OCI-LY3 (cell line): ENCODE data around the gene CALD1.

ENCODE experiments used
- H2AFZ ChIP-seq: fragments of 200-600, 300-600 bp; shearing (Covaris generic); 2 replicates; pipeline ENCODE4 v1.6.0; 2014; ENCODE audit warnings: antibody characterized with exemption, low read depth, low read length
- H3K27ac ChIP-seq: fragments of 200-600, 300-600 bp; sonication (generic); 2 replicates; pipeline ENCODE4 v1.5.1; 2014; ENCODE audit warnings: mild to moderate bottlenecking, low read length, moderate library complexity, mixed read lengths
- H3K27me3 ChIP-seq: fragments of 200-600, 300-600 bp; sonication (generic); 2 replicates; pipeline ENCODE4 v1.6.1; 2014; ENCODE audit warnings: low read depth, low read length, mixed read lengths
- H3K36me3 ChIP-seq: fragments of 200-600, 300-600 bp; sonication (generic); replicated peaks from 2 replicates; pipeline ENCODE3; 2014; ENCODE audit warnings: low read depth, low read length, mixed read lengths
- H3K4me1 ChIP-seq: fragments of 300-600, 200-600 bp; sonication (generic); 2 replicates; pipeline ENCODE4 v1.6.1; 2014; ENCODE audit warnings: low read length, mixed read lengths
- H3K4me2 ChIP-seq: fragments of 200-600, 300-600 bp; sonication (generic); 2 replicates; pipeline ENCODE4 v1.6.1; 2014; ENCODE audit warnings: low read length, mixed read lengths
- H3K4me3 ChIP-seq: fragments of 300-600, 200-600 bp; sonication (generic); 2 replicates; pipeline ENCODE4 v1.5.1; 2014; ENCODE audit warnings: antibody characterized with exemption, mild to moderate bottlenecking, low read length, moderate library complexity
- H3K79me2 ChIP-seq: fragments of 300-600, 200-600 bp; shearing (Covaris generic); 2 replicates; pipeline ENCODE4 v1.6.1; 2014; ENCODE audit warnings: mild to moderate bottlenecking, low read length, mixed read lengths
- H3K9ac ChIP-seq: fragments of 300-600, 200-600 bp; shearing (Covaris generic); 2 replicates; pipeline ENCODE4 v1.6.0; 2014; ENCODE audit warnings: mild to moderate bottlenecking, low read length, moderate library complexity
- H3K9me3 ChIP-seq: fragments of 200-600, 300-600 bp; shearing (Covaris generic); 2 replicates; pipeline ENCODE4 v1.6.1; 2014; ENCODE audit warnings: low read length, mixed read lengths; ENCODE audit not compliant: insufficient read depth
- H4K20me1 ChIP-seq: fragments of 200-600, 300-600 bp; sonication (generic); 2 replicates; pipeline ENCODE4 v1.6.1; 2016; ENCODE audit warnings: low read length, mixed read lengths; ENCODE audit not compliant: insufficient read depth
- EZH2phosphoT487 ChIP-seq: fragments of 200-600 bp; shearing (Covaris generic); IDR thresholded peaks from 2 replicates; pipeline ENCODE4 v1.6.1; 2018; ENCODE audit warnings: antibody characterized with exemption, mixed run types, low read depth
- TF ChIP-seq, protein P1 (sequence below): fragments of 200-600, 300-600 bp; sonication (generic); IDR thresholded peaks from 2 replicates; pipeline ENCODE4 v1.5.1; 2014; ENCODE audit warnings: antibody characterized with exemption, low read length, low read depth

CALD1 gene

DNA sequence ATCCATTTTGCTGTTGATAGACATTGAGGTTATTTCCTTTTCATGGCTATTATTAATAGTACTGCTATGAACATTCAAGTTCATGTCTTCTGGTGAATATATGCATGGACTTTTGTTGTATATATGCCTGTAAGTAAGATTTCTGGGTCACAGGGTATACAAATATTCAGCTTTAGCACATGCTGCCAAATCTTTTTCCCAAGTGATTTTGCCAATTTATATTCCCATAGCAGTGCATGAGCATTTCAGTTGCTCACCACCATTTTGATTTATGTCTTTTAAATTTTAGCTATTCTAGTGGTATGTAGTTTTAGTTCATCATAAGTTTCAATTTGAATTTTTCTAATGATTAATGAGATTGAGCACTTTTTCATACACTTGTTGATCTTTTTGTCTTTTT lies 59.9 kb downstream of the CALD1 start:
- Histone ChIP-seq H3K9me3 (no peaks in the 10 kb centered on the region), H3K9ac (no peak overlapping the region), H3K27ac (no peak overlapping the region), H3K79me2 (no peaks in the 10 kb centered on the region), H4K20me1 (no peaks in the 10 kb centered on the region), H3K27me3 (peaks cover 28% of the 10 kb centered on the region), H3K4me1 (no peaks in the 10 kb centered on the region), H3K36me3 (no peaks in the 10 kb centered on the region), H3K4me2 (no peak overlapping the region), H2AFZ (no peak overlapping the region), H3K4me3 (no peak overlapping the region)
- no peak for TF ChIP-seq EZH2phosphoT487
- TF ChIP-seq, protein P1, sequence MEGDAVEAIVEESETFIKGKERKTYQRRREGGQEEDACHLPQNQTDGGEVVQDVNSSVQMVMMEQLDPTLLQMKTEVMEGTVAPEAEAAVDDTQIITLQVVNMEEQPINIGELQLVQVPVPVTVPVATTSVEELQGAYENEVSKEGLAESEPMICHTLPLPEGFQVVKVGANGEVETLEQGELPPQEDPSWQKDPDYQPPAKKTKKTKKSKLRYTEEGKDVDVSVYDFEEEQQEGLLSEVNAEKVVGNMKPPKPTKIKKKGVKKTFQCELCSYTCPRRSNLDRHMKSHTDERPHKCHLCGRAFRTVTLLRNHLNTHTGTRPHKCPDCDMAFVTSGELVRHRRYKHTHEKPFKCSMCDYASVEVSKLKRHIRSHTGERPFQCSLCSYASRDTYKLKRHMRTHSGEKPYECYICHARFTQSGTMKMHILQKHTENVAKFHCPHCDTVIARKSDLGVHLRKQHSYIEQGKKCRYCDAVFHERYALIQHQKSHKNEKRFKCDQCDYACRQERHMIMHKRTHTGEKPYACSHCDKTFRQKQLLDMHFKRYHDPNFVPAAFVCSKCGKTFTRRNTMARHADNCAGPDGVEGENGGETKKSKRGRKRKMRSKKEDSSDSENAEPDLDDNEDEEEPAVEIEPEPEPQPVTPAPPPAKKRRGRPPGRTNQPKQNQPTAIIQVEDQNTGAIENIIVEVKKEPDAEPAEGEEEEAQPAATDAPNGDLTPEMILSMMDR, result no peak

DNA sequence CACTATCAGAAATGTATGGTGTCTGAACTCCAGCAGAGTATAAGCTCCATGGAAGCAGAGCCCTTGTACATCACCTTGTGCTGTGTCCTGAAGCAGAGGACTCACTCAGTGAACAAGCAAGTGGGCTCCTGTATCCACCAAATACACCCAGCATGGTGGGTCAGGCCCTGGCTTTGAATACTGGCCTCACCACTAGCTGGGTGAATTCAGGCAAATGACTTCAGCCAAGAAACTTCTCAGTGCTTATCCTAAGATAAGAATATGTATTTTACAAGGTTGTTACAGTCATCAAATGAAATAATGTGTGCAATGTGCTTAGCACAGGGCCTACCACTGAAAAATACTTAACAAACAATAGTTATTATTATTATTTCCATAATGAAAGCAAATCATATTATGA lies 62.6 kb downstream of the CALD1 start:
- Histone ChIP-seq H3K4me3 (no peak overlapping the region), H3K9ac (no peak overlapping the region), H3K4me2 (no peak overlapping the region), H2AFZ (no peak overlapping the region), H4K20me1 (no peaks in the 10 kb centered on the region), H3K9me3 (no peaks in the 10 kb centered on the region), H3K4me1 (no peaks in the 10 kb centered on the region), H3K27me3 (peaks cover 30% of the 10 kb centered on the region), H3K79me2 (no peaks in the 10 kb centered on the region), H3K36me3 (no peaks in the 10 kb centered on the region), H3K27ac (no peak overlapping the region)
- TF ChIP-seq EZH2phosphoT487, result no peak
- TF ChIP-seq, protein P1, result no peak

DNA sequence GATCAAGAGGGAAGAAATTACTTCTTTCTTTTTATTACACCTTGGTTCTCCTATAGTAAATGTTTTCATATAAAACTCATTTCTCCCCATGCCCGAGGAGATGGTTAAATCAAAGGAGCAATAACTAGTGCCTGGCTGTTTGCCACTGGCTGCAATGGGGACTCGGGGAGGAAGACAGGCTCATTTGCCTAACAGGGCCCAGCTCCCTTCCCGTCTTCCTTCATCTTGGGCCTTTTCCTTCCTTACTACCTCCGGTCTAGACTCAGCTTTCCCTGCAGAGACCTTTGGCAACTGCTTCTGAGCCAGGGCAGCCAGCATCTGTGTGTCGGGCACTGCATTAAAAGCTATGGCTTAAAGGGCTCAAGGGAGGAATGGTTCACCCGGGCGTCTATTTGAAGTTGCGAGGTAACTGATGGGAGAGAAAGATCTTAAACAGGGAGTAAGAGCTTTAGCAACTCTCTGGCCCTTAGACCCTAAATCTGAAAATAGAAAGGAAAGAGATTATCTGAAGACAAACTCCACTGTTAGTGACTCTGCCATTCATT lies 63.5 kb downstream of the CALD1 start:
- no peak for TF ChIP-seq EZH2phosphoT487
- TF ChIP-seq, protein P1, result no peak
- Histone ChIP-seq H3K4me3 (no peak overlapping the region), H3K4me2 (no peak overlapping the region), H2AFZ (no peak overlapping the region), H3K27me3 (peaks cover 30% of the 10 kb centered on the region), H3K4me1 (no peaks in the 10 kb centered on the region), H4K20me1 (no peaks in the 10 kb centered on the region), H3K27ac (no peak overlapping the region), H3K36me3 (no peaks in the 10 kb centered on the region), H3K79me2 (no peaks in the 10 kb centered on the region), H3K9me3 (no peaks in the 10 kb centered on the region), H3K9ac (no peak overlapping the region)

DNA sequence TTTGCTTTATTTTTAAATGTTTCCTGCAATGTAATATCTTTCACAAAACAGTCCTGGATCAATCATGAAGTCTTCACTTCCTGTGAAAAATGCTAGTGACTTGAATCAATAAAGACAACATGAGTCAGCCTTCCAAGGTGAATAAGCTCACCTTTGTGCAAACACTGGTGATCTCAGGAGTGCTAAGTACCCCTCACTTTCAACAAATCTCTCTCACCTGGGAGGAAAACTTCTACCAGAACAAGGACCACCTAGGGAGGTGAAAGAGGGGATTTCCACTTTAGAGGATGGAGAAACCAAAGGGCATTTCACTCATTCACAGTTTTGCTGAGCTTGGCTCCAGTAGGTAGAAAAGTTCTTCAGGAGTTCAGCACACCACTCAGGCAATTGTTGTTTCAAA lies 64.8 kb downstream of the CALD1 start:
- Histone ChIP-seq H3K9ac (no peak overlapping the region), H3K9me3 (no peaks in the 10 kb centered on the region), H3K36me3 (no peaks in the 10 kb centered on the region), H4K20me1 (no peaks in the 10 kb centered on the region), H2AFZ (no peak overlapping the region), H3K79me2 (no peaks in the 10 kb centered on the region), H3K27ac (no peak overlapping the region), H3K27me3 (peaks cover 23% of the 10 kb centered on the region), H3K4me1 (no peaks in the 10 kb centered on the region), H3K4me2 (no peak overlapping the region), H3K4me3 (no peak overlapping the region)
- TF ChIP-seq, protein P1, result no peak
- no peak for TF ChIP-seq EZH2phosphoT487
